ENCODE data around the gene IGFBP3.

GRCh38 chr7:45881759-45882464 is 39.2 kb downstream of the IGFBP3 start:
- TF ChIP-seq, protein P1, sequence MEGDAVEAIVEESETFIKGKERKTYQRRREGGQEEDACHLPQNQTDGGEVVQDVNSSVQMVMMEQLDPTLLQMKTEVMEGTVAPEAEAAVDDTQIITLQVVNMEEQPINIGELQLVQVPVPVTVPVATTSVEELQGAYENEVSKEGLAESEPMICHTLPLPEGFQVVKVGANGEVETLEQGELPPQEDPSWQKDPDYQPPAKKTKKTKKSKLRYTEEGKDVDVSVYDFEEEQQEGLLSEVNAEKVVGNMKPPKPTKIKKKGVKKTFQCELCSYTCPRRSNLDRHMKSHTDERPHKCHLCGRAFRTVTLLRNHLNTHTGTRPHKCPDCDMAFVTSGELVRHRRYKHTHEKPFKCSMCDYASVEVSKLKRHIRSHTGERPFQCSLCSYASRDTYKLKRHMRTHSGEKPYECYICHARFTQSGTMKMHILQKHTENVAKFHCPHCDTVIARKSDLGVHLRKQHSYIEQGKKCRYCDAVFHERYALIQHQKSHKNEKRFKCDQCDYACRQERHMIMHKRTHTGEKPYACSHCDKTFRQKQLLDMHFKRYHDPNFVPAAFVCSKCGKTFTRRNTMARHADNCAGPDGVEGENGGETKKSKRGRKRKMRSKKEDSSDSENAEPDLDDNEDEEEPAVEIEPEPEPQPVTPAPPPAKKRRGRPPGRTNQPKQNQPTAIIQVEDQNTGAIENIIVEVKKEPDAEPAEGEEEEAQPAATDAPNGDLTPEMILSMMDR (conservative IDR thresholded peaks at IDR 0.05 in 1 of 2, IDR thresholded peaks at IDR 0.05 in 1 of 2; ENCODE audit: extremely low read depth in 1 of 2, insufficient read depth in 1 of 2, low read depth in 1 of 2, low read length in 2 of 2), result no peak
- TF ChIP-seq EZH2 (IDR thresholded peaks at IDR 0.05; ENCODE audit: borderline replicate concordance, low read length), result no peak
